Measurements from ENCODE around the gene QRFP.

QRFP gene

DNA sequence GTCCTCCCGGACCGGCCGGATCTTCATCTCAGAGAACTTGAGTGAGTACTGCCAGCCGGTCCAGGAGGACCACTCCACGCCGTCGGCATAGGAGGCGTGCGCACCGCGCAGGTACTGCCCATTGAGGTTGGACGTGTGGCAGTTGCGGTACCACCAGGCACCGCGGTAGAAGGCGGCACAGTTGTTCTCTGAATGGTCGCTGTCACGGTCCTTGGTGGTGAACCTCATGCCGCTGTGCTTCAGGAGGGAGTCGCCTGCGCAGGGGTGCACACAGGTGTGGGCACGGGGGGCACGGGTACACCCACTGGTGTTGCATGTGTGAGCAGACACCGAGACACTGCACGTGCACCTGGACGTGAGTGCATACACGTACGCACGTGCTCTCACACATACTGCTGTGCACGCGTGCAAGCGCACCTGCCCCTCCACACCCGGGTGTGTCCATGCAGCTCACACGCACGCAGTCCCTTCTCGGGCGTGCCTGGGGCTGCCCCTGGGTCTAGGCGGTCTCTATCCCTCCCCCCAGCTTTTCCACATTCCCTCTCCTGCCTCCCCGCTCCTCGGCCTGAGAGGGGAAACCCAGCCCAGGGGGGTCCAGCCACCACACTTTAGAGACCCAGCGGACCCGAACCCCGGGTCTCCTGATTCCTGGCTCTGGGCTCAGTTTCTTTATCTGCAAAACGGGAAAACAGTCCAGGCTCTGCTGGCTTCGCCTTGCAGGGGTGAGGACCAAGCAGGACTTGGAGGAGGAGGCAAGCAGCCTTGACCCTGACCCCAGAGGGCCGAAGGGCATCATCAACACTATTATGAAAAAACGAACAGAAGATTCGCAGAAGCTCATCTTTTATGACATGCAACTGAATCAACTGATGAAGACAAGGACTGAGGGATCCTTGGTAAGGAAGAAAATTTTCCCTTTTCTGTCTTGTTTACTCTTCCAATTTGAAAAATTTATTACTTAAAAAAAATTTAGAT, 7.7 kb upstream of the QRFP start:
- DNase-seq (ENCODE audit: low read depth) = no peak

DNA sequence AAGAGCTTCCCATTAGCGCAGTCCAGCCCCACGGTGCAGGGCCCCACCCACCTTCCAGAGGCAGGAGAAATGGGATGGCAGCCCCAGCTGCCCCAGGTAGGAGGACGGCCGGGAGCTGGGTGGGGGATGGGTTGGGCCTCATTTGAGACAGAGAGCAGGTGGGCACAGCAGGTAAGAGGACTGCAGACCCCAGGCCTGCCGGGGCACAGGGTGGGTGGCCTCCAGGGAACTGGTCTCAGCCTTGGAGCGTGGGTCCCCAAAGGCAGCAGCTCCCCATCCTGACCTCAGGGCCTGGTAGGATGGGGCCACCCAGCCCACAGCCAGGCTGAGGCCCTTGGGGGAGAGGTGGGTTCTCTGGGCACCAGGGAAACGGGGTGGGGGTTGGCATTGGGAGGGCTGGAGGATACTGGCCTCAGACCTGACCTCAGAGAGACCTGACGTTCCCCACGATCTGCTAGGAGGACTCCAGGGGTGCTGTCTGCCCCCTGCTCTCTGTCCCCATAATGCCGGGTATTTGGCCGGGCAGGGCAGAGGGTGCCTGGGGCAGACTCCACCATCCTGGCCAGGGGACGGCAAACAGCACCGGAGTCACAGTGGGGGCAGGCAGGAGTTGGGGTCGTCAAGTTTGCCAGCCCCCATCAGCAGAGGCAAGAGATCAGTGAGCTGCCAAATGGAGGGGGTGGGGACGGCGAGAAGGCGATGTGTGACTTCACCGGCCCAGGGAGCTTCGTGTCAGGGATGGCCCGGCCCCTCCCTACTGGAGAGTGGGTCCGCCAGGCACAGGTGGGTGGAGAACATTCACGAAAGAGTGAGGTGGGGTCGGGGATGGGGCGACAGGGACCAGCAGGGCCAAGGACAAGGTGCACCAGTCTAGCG, 6.8 kb upstream of the QRFP start:
- DNase-seq (ENCODE audit: low read depth) = no peak

DNA sequence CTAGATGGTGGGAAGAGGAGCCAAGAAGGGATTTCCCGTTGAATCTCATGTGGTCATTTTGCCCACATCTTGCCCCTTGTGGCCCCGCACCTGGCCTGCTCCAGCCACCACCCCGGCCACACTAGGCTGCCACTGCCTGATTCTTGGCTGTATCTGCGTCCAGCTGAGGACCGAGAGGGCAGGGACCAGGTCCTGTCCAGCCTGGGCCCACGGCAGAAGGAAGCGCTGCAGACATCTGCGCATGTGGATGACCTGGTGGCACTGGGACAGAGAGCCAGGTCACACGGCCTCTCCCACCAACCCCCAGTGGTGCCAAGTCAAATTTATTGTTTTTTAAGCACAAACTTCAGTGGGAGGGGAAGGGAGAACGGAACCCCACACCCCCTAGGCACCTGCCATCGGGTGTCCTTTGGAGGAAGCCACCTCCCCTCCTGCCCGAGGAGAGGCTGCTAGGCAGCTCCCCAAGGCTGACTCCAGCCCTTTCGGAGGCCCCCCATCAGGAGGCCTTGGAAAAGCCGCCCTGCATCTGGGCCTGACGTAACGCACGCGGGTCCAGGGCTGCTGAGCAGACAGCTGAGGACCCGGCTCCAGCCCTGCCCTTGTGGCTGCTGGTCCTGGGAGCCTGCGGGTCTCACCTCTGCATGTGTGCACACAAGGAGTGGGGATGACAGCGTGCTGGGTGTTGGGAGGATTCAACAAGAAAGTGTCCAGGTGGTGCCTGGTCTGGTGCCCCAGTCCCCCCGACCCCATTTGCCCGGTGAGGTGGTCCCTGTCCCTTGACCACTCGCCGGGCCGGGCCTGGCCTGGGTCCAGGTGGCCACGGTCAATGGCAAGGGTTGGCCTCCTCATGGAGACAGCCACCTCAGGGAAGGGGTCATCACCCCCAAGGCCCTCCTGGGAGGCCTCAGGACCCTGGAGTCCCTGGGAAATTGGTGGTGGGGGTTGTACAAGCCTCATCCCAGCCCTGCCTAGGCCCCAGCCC, 5.9 kb upstream of the QRFP start:
- no peak for DNase-seq (ENCODE audit: low read depth)

DNA sequence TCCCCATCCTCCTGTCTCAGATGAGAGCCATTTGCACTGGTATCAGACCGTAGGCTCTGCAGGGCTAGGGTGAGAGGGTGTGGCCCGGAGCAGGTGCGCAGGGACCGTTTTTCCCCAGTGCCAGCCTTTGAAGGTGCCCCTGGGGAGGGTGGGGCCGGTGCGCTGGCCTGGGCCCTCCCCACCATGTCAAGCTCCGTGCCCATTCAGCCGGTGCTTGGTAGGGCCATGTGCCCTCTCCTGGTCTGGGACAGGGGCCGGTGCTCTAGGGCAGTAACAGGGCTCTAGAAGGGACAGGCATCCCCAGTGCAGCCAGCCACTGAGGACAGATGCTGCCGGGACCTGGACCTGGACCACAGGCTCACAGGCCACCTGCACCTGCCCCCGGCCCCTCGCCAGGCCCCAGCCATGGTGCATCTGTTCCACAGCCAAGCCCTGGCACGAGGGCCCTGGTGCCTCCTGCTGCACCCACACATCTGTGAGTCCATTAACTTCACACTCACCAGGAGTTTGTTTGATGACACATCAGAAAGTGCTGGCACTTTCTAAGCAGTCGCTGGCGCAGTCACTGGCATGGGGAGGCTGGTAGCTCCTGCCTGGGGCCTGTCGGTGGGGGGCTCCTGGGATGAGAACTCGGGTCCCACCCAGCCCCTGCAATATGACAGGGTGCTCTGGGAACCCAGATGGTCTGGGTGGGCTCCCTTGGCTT, 5.0 kb upstream of the QRFP start:
- DNase-seq (ENCODE audit: low read depth) = no peak

DNA sequence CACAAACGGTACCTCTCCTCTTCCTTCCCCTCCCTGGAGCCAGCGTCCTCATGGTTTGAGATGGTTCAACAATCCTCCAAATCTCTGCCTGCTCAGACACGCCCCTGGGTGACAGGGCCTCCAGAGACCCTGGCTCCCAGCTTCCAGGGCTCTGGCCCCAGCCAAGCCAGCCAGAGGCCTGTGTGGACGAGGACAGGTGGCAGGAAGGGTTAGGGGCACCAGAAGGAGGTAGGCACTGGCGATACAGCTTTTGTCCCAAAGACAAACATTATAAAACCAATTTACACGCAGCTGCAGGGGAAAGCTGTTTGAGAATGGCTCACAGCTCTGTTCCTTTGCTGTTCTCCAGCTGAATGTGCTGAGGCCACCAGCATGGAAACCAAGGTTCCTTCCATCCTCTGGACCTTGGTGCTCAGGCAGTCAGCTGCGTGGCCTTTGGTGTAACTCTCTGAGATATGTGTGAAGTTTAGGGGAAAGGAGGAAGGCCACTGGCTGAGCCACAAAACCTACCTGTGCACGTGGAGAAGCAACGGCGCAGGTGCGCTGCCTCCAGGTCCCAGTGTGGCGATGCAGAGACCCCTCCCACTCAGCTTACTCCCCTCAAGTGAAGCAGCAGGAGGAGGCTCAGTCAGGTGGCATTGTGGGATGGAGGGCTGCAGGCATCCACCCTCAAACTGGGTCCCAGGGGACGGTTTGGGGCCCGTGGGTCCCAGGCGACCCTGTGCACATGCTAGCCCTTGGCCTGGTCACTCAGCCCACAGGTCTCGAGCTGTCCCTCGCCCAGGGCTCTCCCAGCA, 4.3 kb upstream of the QRFP start:
- no peak for DNase-seq (ENCODE audit: low read depth)

DNA sequence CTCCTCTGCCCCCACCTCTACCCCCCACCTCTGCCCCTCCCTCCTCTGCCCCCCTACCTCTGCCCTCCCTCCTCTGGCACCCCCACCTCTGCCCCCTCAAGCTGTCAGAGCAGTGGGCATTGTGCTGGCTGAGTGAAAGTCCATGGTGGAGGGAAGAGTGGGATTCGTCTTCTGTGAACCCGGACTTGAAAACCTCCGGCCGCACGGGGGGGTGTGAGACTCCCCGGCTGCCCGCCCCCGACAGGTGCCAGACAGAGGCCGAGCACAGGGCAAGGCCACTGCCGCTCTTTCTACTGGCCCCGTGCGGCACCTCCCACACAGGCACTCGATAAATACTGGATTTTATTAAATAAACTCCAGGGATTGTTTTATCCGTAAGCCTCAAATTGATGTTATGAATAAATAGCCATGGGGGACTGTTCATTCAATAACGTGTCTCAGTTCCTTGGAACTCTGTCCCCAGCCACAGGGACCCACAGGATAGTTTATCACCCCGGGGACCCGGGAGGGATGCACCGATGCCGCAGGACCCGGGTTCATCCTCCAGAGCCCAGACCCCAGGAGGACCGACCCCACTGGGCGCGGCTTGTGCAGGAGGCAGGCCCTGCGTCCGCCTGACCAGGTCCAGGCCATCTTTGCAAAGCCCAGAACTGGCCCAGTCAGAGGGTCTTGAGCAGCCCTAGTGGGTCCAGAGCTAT, 2.6 kb upstream of the QRFP start:
- no peak for DNase-seq (ENCODE audit: low read depth)

DNA sequence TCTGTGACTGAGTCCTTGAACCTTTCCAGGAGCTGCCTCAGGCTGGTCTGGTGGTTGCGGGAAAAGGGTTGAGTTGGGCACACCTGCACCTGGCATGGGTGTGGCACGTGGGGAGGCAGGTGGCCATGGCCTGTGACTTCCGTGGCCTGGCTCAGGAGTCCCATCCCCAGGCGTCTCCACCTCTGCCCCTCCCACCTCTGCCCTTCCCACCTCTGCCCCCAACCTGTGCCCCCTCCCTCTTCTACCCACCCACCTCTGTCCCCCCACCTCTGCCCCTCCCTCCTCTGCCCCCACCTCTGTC, 1.9 kb upstream of the QRFP start:
- DNase-seq (ENCODE audit: low read depth) = no peak

DNA sequence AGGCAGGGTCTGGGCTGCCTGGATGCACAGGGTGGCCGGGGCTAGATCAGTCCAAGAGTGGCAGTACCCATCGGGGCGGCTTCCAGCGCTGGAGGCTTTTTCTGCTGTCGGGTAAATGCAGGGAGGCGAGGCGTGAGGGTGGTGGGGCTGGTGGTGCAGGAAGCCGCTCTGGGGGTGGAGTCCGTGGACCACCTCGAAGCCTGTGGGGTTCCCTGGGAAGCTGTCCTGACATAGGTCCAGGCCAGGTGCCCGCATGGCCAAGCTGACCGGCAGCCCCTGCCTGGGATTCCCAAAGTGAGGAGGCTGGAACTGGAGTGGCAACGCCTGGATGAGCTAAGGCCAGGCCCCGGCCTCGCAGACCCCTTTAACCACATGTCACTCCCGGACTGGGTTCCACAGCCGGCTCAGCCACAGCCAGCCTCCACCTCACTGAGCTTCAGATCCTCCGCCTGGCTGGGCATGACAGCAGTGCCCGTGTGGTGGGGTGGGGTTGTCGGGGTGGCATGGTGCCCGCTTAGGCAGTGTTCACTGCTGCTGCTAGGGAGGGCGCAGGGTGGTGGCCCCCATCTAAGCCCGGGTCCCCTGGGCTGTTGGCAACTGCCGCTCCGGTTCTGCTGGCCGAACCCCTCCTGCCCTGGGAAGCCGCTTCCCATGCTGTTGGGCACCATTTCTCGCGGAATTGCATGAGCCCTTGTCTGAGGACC, 1.4 kb upstream of the QRFP start:
- no peak for DNase-seq (ENCODE audit: low read depth)

DNA sequence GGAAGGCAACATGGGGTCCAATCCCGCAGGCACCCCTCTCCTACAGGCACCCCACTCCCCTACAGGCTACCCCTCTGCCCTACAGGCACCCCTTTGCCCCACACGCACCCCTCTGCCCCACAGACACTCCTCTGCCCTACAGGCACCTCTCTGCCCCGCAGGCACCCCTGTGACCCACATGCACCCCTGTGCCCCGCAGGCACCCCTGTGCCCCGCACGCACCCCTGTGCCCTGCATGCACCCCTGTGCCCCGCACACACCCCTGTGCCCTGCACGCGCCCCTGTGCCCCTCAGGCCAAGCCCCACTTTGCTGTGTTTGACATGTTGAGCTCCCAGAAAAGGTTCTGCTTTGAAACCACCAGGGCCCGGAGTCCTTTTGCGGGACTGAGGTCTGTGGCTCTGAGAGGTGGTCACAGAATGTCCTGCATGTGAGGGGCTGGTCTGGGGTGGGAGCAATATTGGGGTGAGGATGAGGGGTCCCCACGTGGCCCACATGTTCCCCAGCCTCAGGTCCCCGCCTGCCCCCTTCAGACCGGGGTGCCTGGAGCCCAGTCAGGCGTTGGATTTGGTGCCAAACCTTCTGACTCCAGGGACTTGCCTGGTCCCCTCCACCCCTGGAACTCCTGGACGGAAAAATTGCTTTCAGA, 616 bp upstream of the QRFP start:
- DNase-seq (ENCODE audit: low read depth) = no peak

DNA sequence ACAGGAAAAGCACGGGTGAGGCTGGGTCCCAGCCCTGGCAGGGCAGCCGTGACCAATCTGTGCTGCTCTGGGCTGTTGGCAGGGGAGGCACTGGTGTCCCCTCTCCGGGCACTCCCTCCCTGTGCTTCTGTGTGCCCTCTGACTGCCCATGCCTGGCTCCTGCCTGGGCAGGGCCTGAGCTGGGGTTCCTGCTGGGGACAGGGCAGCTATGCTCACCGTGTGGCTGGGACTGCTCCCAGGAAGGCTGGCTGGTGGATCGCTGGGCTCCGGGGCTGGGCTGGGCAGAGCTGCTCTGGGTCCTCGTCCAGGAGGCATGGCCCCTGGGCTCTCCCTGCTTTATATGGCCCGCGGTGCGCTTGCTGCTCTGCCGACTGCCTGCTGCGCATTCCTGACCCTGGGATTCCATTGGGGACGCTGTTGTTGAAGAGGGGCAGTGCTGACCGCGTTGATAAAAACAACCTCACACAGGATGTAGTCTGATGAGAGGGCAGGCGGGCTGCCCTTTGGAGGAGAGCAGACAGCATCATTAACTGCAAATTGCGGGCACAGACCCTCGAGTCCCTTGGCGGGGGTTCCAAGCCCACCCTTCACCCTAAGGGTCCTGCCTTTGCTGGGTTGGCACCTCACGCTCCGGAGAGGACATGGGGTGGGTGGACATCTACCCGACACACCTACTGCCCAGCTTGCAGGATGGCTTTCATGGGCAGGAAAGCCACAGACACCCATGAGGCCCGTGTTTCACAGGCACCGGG, 955 bp downstream of the QRFP start:
- no peak for DNase-seq (ENCODE audit: low read depth)

DNA sequence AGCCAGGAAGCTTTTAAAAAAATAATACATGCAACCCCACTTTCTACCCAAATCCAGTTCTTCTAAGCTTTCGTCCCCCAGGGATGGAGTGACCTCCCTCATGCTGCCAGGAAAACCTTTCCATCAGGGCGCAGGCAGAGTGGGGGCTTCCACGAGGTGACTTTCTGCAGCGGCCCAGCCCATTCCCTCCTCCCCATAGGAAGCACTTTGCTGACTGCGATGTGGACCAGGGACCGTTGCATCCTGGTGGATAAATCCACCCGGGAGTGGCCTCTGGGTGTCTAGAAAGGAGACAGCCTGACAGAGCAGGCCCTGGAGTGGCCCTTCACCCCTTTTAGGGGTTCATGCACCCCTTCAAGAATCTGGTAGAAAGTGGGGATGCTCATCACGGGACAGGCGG, 1.6 kb downstream of the QRFP start:
- DNase-seq (ENCODE audit: low read depth) = no peak

DNA sequence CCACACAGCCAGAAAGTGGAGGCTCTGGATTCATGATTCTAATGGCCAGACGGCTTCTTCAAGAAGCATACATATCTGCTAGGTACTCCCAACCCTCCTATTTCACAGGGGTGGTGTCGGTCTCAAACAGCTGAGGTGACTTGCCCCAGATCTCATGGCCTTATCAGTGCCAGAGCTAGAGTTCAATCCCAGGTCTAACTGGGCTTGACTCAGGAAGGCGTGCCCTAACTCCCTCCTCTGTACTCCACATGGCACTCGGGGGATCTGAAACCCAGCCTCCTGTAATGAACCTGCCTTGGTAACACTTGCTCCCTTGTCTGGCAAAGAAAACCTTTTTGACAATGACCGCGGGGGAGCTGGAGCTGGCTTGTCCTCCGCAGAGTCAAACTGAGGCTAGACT, 2.1 kb downstream of the QRFP start:
- no peak for DNase-seq (ENCODE audit: low read depth)

DNA sequence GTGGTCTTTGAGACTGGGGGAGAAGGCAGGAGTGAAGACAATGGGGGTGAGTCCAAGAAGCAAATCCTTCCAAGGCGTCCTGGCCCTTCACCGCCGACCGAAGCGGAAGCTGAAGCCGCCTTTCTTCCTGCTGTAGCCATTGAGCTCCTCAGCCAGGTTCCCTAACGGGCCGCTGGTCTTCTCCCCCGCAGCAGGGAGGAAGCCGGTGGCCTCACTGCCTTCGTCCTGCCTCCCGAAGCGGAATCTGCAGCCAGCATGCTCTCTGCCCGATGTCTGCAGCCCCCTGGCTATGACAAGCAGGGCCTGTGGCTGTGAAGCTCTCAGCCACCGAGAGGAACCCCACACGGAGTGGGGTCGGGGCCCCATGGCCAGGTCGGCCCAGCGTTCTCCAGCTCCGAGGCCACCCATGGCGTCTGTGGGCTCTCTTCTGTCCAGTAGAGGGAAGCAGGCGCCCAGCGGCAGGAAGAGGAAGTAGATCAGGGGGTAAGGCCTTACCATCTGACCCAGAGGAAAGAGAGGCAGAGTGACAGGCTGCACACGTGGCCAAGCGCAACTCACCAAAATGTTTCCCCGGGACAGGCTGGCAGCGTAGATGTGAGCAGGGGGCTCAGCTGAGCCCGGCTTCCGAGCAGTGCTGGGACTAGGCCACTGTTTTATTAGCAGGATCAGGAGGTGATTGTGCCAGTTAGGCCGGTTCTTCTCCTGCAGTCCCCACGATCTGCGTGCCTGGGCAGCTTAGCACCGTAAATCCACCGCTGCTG, 3.1 kb downstream of the QRFP start:
- DNase-seq (ENCODE audit: low read depth) = no peak

DNA sequence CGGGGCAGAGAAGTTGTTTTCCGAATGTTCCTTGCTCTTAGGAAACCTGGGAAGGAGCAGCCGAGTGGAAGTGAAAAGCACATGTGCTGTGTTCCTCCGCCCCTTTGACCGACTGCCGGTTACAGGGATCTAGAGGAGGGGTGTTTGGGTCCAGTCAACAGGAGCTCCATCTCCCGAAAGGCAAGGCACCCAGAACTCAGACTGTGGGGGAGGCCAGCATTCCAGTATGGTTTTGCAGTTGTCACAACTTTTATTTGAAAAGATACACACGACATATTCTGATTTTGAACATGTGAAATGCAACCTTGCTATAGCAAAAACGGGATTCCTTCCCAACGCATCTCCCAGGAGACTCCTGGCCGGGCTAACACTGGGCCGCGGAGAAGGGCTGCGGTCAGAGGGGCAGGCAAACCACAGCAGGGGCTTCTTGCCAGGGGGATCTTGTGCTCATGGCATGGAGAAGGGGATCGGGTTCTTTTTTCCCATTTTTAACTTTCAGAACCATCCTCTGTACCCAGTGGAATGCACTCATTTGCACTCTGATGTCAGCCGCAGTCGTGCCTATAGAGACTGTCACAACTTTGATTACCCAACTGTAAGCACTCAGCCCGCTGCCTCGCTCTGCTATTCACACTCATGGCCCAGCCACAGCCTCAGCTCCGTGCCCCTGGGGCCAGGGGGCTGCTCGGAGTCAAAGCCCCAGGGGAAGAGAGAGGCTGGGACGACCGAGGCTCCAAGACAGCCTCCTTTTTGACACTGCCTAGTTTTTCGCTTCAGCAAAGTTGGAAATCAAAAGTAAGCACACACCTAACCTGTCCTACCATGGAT, 3.9 kb downstream of the QRFP start:
- no peak for DNase-seq (ENCODE audit: low read depth)

DNA sequence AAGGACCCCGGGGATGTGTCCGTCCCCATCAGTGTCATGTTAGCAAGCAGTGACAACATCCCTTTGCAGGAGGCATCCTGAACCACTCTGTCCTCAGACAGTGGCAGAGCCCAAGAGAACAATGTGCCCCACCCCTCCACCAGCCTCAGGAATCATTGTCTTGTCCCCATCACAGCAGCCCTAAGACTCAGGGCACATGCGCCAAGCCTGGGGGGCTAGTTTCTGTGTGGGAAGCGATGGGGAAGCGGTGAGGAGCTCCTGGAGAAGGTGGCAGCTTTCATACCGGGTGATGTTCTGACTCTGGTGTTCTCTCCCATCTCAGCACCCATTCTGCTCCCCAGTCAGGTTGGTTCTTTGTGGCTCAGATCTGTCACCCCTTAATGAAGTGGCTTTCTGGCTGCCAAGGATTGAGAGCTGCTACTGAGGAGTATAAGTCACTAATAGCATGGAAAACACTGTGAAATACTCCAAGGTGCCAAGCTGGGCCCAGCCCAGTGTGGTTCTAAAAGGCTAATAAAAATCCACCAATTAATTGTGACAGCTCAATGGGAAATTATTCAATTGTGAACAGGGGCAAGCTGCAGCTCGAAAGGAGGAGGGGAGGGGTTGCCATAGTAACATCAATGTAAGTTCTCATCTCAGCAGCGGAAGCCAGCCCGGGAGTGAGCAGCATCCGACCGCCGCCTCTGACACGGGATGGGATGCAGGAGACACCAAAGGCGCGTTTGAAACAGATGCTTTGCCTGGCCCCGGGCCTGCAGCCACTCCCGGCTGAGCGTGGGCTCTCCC, 4.7 kb downstream of the QRFP start:
- DNase-seq (ENCODE audit: low read depth) = no peak
